ENCODE data around the gene KBTBD3.

The KBTBD3 gene

GRCh38 chr11:106001304-106002012 lies 75.7 kb downstream of the KBTBD3 start:
- DNase-seq (ENCODE audit: low spot score): no peak

Measured in cerebellar cortex (tissue), 1 donor.